Tibial nerve (tissue), 4 donors: ENCODE data around the gene MYMK. TPM values are rescaled to one million over a fixed set of nuclear protein-coding genes. Genes with fewer than 3 reads are reported as not detected.

Source experiments
- DNase-seq, 2 donors: peaks; one replicate each; pipeline ENCODE4 v3.0.0-alpha.2; 2019; ENCODE audit warnings: low spot score in 2 of 2
- H3K27ac ChIP-seq, 4 donors: fragments of 200-600 bp; sonication (generic) in 3 of 4; one replicate each; pipeline ENCODE4 v1.5.1; 2017 to 2019; ENCODE audit warnings: mild to moderate bottlenecking in 1 of 4
- H3K27me3 ChIP-seq, 2 donors: fragments of 200-600 bp; sonication (generic) in 1 of 2; one replicate each; pipeline versions ENCODE4 v1.5.1 to v1.6.0; 2017 to 2019
- H3K36me3 ChIP-seq, 3 donors: fragments of 200-600 bp; sonication (generic); one replicate each; pipeline ENCODE4 v1.5.1; 2018 to 2019
- H3K4me1 ChIP-seq, 4 donors: fragments of 200-600 bp; sonication (generic) in 3 of 4; one replicate each; pipeline ENCODE4 v1.5.1; 2017 to 2019
- H3K4me3 ChIP-seq, 4 donors: fragments of 200-600 bp; sonication (generic) in 3 of 4; one replicate each; pipeline ENCODE4 v1.5.1; 2017 to 2019; ENCODE audit warnings: mild to moderate bottlenecking in 1 of 4, moderate library complexity in 1 of 4
- H3K9me3 ChIP-seq, 4 donors: fragments of 200-600 bp; sonication (generic) in 3 of 4; one replicate each; pipeline ENCODE4 v1.5.1; 2017 to 2019
- EP300 ChIP-seq, 2 donors: sonication (generic); formaldehyde crosslinking; IDR thresholded peaks; one replicate each; pipeline ENCODE4 v1.6.1; 2017; ENCODE audit warnings: antibody characterized with exemption in 2 of 2, mild to moderate bottlenecking in 1 of 2
- POLR2A ChIP-seq, 2 donors: fragments of 450-650 bp; IDR thresholded peaks; one replicate each; pipeline ENCODE4 v1.6.1; 2017; ENCODE audit warnings: antibody characterized with exemption in 2 of 2, mild to moderate bottlenecking in 2 of 2, moderate library complexity in 2 of 2
- WGBS, 2 donors: methylation state at CpG; one replicate each; pipeline ENCODE4 v1.1.5; 2018; 5-methylcytosine and 5-hydroxymethylcytosine counted together
- total RNA-seq, 4 donors: library from RNA; depleted of rRNA; stranded (reverse); fragments of >200 nt; gene quantifications; one replicate each; pipeline ENCODE4 v1.1.0, GENCODE V29; 2016
- TF ChIP-seq, protein P1 (sequence below), 5 experiments: fragments of 200-600 bp in 3 of 5; fragments of 450-650 bp in 2 of 5; sonication (generic) in 3 of 5; IDR thresholded peaks; one replicate each; pipeline ENCODE4 v1.5.1; 2016 to 2019; ENCODE audit warnings: antibody characterized with exemption in 5 of 5, mild to moderate bottlenecking in 3 of 5, moderate library complexity in 2 of 5

MYMK gene
- total RNA-seq, 4 donors from 2014 or later, result 1.4 to 8.3 TPM; not detected in 2

DNA sequence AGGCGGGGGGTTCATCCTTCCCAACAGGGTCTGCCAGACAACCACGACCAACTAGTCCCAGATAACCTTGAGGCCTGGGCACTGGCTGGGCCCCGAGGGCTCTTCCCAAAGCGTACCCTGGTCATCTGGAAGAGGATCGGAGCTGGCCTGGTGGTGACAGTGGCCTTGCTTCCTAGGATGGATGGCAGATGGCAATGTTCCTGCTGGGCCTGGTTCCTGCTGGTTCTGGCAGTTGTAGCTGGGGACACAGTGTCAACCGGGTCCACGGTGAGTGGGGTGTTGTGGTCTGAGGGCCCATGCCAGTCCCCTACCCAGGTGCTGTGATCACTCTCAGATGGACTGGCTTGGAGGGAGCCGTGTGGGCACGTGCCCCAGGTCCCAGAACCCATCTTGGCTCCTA is 11.8 kb upstream of the MYMK start:
- Histone ChIP-seq H3K36me3 (peaks cover 0 to 7% (median 0%) of the 10 kb centered on the region in 3 donors), H3K27ac (no peak overlapping the region), H3K4me1 (peaks cover 0 to 81% (median 16%) of the 10 kb centered on the region in 4 donors), H3K9me3 (no peaks in the 10 kb centered on the region), H3K27me3 (peaks cover 0 to 30% of the 10 kb centered on the region in 2 donors), H3K4me3 (peak overlapping the region in 1 of 4 donors; percentile 47)
- no peak for TF ChIP-seq EP300 (IDR thresholded peaks at IDR 0.05)
- no peak for TF ChIP-seq POLR2A (IDR thresholded peaks at IDR 0.05)
- TF ChIP-seq, protein P1, sequence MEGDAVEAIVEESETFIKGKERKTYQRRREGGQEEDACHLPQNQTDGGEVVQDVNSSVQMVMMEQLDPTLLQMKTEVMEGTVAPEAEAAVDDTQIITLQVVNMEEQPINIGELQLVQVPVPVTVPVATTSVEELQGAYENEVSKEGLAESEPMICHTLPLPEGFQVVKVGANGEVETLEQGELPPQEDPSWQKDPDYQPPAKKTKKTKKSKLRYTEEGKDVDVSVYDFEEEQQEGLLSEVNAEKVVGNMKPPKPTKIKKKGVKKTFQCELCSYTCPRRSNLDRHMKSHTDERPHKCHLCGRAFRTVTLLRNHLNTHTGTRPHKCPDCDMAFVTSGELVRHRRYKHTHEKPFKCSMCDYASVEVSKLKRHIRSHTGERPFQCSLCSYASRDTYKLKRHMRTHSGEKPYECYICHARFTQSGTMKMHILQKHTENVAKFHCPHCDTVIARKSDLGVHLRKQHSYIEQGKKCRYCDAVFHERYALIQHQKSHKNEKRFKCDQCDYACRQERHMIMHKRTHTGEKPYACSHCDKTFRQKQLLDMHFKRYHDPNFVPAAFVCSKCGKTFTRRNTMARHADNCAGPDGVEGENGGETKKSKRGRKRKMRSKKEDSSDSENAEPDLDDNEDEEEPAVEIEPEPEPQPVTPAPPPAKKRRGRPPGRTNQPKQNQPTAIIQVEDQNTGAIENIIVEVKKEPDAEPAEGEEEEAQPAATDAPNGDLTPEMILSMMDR (IDR thresholded peaks at IDR 0.05), result no peak
- 88 to 90% methylated on average over 6 to 8 of the region's 9 CpGs for WGBS, 2 donors
- DNase-seq, result no peak

DNA sequence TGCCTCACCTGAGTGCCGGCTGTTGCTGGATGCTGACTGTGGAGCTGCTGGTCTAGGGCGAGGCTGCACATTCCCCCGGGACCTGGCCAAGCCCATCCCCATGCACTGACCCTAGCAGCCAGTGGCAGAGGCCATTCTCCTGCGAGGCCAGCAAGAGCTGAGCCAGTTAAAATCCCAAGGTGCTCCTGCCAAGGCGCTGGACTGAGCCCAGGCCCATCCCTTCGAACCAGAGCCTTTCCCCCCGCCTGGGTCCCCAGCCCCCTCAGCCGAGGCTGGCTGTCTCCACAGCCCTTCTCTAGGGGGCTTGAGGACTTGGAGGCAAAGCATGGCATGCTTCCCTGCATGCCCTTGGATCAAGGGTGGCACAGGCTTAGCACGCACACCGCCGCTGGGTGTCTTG is 11.3 kb upstream of the MYMK start:
- Histone ChIP-seq H3K4me3 (peak overlapping the region in 1 of 4 donors; percentile 47), H3K36me3 (peaks cover 0 to 5% (median 0%) of the 10 kb centered on the region in 3 donors), H3K27ac (no peak overlapping the region), H3K27me3 (peaks cover 0 to 30% of the 10 kb centered on the region in 2 donors), H3K4me1 (peaks cover 0 to 81% (median 16%) of the 10 kb centered on the region in 4 donors), H3K9me3 (no peaks in the 10 kb centered on the region)
- 78 to 80% methylated on average over 7 to 11 of the region's 11 CpGs for WGBS, 2 donors
- no peak for DNase-seq
- no peak for TF ChIP-seq EP300 (IDR thresholded peaks at IDR 0.05)
- TF ChIP-seq, protein P1 (IDR thresholded peaks at IDR 0.05), result no peak
- no peak for TF ChIP-seq POLR2A (IDR thresholded peaks at IDR 0.05)

DNA sequence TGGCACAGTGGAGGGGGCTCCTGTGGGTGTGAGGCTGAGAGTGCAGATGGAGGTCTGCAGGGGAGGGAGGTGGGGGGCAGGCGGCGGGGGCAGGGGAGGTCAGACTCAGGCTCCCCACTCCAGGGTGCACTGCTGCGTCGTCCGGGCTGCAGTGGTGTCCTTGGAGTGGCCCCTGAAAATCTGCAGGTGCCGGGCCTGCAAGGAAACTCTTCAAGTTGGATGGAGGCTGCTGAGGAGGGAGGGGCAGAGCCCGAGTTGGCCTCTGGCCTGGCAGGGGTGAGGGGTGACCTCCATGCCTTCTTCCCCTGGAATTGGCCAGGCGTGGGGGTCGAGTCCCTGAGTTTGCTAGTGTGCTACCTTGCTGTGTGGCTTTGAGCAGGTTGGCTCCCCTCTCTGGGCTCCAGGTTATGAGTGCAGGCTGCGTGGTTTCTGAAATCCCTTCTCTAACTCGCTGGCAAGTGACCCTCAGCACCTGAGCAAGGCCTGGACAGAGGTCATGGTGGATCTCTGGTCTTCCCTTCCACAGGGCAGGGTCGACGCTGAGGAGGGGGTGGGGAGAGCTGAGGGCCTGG is 10.6 kb upstream of the MYMK start:
- Histone ChIP-seq H3K9me3 (no peaks in the 10 kb centered on the region), H3K27me3 (peaks cover 0 to 35% of the 10 kb centered on the region in 2 donors), H3K36me3 (no peaks in the 10 kb centered on the region), H3K4me3 (peak overlapping the region in 3 of 4 donors; percentile 29 to 47 (median 33)), H3K27ac (no peak overlapping the region), H3K4me1 (peaks cover 0 to 74% (median 16%) of the 10 kb centered on the region in 4 donors)
- DNase-seq, result no peak
- no peak for TF ChIP-seq EP300 (IDR thresholded peaks at IDR 0.05)
- TF ChIP-seq POLR2A (IDR thresholded peaks at IDR 0.05), result no peak
- TF ChIP-seq, protein P1 (IDR thresholded peaks at IDR 0.05), result no peak
- 48 to 62% methylated on average over 4 to 12 of the region's 13 CpGs for WGBS, 2 donors

DNA sequence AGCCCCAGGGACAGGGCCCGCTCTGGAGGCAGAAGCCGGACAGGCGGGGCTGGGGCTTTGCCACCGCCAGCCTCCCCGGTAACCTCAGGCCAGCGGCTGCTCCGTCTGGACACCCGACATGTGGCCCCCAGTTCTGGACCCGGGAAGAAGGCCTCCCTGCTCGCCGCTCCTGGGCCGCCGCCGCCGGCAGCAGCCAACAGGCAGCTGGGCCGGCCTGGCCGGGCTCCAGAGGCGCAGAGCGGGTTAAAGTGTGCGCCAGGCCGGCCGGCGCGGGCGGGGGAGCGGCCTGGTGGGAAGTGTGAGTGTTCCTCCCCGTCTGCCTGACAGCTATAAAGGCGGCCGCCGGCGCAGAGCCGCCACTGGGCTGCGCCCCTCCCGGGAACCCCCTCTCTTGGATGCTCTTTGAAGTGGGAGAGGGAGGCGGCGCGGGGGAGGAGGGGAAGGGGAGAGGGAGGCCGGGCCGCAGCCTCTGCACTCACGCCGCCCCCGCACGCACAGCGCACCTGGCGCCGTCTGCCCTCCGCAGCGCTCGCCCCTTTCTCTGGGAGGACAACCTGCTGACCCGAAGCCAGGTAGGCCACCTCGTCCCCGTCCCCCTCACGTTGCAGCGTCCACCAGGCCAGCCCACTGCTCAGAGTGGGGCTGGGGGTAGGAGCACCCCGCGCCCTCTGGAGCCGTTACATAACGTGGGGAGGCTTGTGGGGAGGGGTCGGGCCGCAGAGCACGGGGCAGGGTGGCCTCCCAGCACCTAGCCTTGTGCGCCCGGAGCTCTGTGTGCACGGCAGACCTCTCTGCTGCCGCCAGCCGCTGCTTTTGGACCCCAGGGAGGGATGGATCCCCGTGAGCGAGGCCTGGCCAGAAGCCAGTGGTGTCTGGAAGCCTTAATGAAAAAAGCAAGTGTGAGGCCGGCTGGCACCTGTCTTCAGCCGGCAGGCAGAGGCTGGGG is 9.9 kb upstream of the MYMK start, which contains the start of gene ADAMTSL2:
Gene ADAMTSL2, plus strand, starts transcription at position 359 of the 946 bp plus-strand sequence. CDS start 2,009 bp downstream, outside the sequence.
- Histone ChIP-seq H3K9me3 (no peaks in the 10 kb centered on the region), H3K27ac (peak within 1 kb of the TSS in 3 of 4 donors; percentile 55 to 64 (median 62)), H3K27me3 (peaks cover 0 to 41% of the 10 kb centered on the region in 2 donors), H3K4me1 (peaks cover 0 to 67% (median 17%) of the 10 kb centered on the region in 4 donors), H3K36me3 (no peaks in the 10 kb centered on the region), H3K4me3 (peak within 1 kb of the TSS; percentile 22 to 47 (median 31))
- 0 to 6% methylated on average over 20 to 50 of the region's 70 CpGs for WGBS, 2 donors
- DNase-seq, result no peak
- TF ChIP-seq POLR2A (IDR thresholded peaks at IDR 0.05), result no peak
- no peak for TF ChIP-seq EP300 (IDR thresholded peaks at IDR 0.05)
- TF ChIP-seq, protein P1 (IDR thresholded peaks at IDR 0.05), result no peak
